Ishikawa (cell line): ENCODE results near the gene DACT3.

Experiments used
- CREB1 ChIP-seq: IDR thresholded peaks from 2 replicates; pipeline ENCODE4 v1.6.1; 2012; ENCODE audit warnings: low read depth
- FOXM1 ChIP-seq: IDR thresholded peaks from 2 replicates; pipeline ENCODE4 v1.6.1; 2012; ENCODE audit warnings: low read depth, borderline replicate concordance
- TAF1 ChIP-seq: IDR thresholded peaks from 2 replicates; pipeline ENCODE4 v1.6.1; 2012; ENCODE audit warnings: low read depth, mild to moderate bottlenecking

DNA sequence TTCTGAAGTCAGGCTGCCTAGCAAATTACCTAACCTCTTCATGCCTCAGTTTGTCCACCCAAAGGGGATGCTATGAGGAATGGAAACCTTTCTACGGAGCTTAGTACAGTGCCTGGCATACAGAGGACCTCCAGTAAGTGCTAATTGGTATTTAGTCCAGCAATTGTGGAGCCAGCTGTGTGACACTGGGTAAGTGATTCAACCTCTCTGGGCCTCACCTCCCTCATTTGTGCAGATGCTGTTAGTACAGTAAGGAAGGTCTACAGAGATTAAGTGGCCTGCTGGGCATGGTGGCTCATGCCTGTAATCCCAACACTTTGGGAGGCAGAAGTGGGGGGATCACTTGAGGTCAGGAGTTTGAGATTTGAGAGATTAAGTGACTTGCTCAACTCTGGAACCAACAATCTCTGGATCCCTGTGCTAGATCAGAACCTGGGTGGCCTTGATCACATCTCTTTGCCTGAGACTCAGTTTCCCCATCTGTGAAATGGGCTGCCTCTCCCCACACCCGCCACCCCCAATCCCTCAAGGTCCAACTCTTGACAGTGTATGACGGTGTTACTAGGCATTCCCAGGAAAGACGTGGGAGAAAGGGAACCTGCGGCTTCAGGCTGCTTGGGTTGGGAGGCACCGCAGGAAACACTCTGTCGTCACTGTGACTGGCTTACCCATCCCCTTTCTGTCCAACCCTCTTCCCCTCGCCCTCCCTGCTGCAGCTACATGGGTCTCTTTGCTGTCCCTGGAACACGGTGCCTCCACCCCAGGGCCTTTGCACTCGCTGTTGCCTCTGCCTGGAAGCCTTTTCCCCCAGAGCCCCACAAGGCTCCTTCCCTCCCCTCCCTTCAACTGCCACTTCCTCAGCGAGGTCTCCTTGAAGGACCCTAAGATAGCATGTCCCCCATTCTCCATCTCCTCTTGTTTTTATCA, 37.7 kb upstream of the DACT3 start:
- TF ChIP-seq CREB1 = no peak
- no peak for TF ChIP-seq FOXM1
- no peak for TF ChIP-seq TAF1
